Parathyroid adenoma (tissue), 2 donors: ENCODE results near the gene TMEM258.

Experiments
- H2AFZ ChIP-seq: fragments of 300-600 bp; sonication (generic); one replicate; pipeline ENCODE4 v1.7.0; 2017; ENCODE audit warnings: antibody characterized with exemption, mild to moderate bottlenecking
- H3K27ac ChIP-seq: fragments of 300-600 bp; sonication (generic); one replicate; pipeline ENCODE4 v1.7.0; 2017
- H3K27me3 ChIP-seq: fragments of 300-600 bp; sonication (generic); one replicate; pipeline ENCODE4 v1.7.0; 2017; ENCODE audit warnings: low read length; ENCODE audit not compliant: control insufficient read depth, insufficient read depth
- H3K36me3 ChIP-seq: fragments of 300-600 bp; sonication (generic); one replicate; pipeline ENCODE4 v1.7.0; 2017; ENCODE audit warnings: low read length; ENCODE audit not compliant: control insufficient read depth, insufficient read depth
- H3K4me1 ChIP-seq: fragments of 300-600 bp; sonication (generic); one replicate; pipeline ENCODE4 v1.7.0; 2017; ENCODE audit warnings: control low read depth
- H3K4me2 ChIP-seq: fragments of 300-600 bp; sonication (generic); one replicate; pipeline ENCODE4 v1.7.0; 2017; ENCODE audit warnings: low read length
- H3K4me3 ChIP-seq: fragments of 300-600 bp; sonication (generic); one replicate; pipeline ENCODE4 v1.7.0; 2017; ENCODE audit warnings: low read depth, low read length
- H3K79me2 ChIP-seq: fragments of 300-600 bp; sonication (generic); one replicate; pipeline ENCODE4 v1.7.0; 2017; ENCODE audit warnings: control low read depth
- H3K9ac ChIP-seq: fragments of 300-600 bp; sonication (generic); one replicate; pipeline ENCODE4 v1.7.0; 2017; ENCODE audit warnings: mild to moderate bottlenecking
- H3K9me3 ChIP-seq: fragments of 300-600 bp; sonication (generic); one replicate; pipeline ENCODE4 v1.7.0; 2017; ENCODE audit warnings: low read length; ENCODE audit not compliant: control insufficient read depth
- TF ChIP-seq, protein P1 (sequence below): fragments of 300-600 bp; sonication (generic); IDR thresholded peaks from one replicate; pipeline ENCODE4 v1.7.0; 2017; ENCODE audit warnings: antibody characterized with exemption, mild to moderate bottlenecking
- donor health status: primary hyperparathyroidism.

Gene TMEM258

DNA sequence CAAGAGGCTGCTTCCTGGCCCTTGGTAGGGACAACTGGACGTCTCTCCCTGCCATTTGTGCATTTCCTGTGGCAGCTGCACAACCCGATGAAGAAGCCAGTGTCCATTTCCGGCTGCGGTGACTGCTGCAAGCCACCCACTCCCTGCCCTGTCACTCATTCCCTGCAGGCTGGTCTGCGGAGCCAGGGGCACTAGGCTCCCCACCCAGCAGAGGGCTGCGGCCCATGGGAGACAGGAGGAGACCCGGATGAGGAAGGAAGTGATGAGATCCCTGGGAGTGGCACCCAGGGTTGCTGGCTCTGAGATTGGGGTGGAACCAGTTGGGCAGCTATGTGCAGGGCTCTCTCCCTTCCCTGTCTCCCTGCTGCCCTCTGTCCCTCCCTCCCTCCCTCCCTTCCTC is 50.0 kb downstream of the TMEM258 start:
- Histone ChIP-seq H3K27ac (no peak overlapping the region), H3K4me3 (no peak overlapping the region), H3K9me3 (no peaks in the 10 kb centered on the region), H3K36me3 (no peaks in the 10 kb centered on the region), H3K9ac (no peak overlapping the region), H2AFZ (no peak overlapping the region), H3K27me3 (no peaks in the 10 kb centered on the region), H3K79me2 (no peaks in the 10 kb centered on the region), H3K4me2 (no peak overlapping the region), H3K4me1 (no peaks in the 10 kb centered on the region)
- TF ChIP-seq, protein P1, sequence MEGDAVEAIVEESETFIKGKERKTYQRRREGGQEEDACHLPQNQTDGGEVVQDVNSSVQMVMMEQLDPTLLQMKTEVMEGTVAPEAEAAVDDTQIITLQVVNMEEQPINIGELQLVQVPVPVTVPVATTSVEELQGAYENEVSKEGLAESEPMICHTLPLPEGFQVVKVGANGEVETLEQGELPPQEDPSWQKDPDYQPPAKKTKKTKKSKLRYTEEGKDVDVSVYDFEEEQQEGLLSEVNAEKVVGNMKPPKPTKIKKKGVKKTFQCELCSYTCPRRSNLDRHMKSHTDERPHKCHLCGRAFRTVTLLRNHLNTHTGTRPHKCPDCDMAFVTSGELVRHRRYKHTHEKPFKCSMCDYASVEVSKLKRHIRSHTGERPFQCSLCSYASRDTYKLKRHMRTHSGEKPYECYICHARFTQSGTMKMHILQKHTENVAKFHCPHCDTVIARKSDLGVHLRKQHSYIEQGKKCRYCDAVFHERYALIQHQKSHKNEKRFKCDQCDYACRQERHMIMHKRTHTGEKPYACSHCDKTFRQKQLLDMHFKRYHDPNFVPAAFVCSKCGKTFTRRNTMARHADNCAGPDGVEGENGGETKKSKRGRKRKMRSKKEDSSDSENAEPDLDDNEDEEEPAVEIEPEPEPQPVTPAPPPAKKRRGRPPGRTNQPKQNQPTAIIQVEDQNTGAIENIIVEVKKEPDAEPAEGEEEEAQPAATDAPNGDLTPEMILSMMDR, result no peak

DNA sequence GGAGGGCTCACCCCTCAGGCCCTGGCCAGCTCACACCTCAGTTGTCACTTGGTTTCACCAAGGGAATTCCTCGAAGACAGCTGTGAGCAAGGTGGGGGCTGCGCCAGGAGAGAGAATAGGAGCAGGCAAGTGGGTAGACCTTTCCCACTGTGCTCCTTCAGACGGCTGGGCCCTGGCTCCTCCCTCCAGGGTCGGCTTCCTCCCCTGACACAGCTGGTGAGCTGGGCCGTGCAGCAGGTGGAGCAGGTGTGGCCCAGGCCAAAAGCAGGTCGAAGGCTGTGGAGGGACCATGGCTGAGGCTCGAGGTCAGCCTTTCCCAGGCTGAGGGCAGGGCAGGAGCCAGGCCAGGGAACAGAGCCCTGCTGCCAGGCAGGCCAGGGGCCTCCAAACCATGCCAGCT is 52.4 kb downstream of the TMEM258 start:
- H3K27ac ChIP-seq, result no peak overlapping the region
- H3K4me3 ChIP-seq, result no peak overlapping the region
- no peaks in the 10 kb centered on the region for H3K4me1 ChIP-seq
- H3K9ac ChIP-seq, result no peak overlapping the region
- H3K36me3 ChIP-seq, result no peaks in the 10 kb centered on the region
- TF ChIP-seq, protein P1, result no peak
- H2AFZ ChIP-seq, result no peak overlapping the region
- no peaks in the 10 kb centered on the region for H3K79me2 ChIP-seq
- H3K27me3 ChIP-seq, result no peaks in the 10 kb centered on the region
- no peaks in the 10 kb centered on the region for H3K9me3 ChIP-seq
- H3K4me2 ChIP-seq, result no peak overlapping the region

DNA sequence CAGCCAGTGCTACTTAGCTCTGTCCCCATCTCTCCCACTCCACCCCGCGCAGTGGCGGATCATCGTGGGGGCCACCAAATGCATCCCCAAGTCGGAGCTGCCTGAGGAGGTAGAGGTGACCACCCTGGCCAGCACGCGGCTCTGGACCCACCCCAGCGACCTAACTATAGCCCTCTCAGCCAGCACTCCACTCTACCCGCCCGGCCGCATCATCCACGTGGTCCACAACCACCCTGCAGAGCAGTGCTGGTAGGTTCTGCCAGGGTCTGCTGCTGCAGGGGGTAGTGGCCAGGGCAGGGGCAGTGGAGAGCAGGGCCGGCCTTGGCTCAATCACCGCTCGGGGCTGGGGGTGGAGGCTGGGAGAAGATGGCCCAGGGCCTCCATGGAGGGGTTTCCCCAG is 53.0 kb downstream of the TMEM258 start:
- Histone ChIP-seq H3K4me1 (no peaks in the 10 kb centered on the region), H3K27ac (no peak overlapping the region), H3K9ac (no peak overlapping the region), H3K4me3 (no peak overlapping the region), H3K27me3 (no peaks in the 10 kb centered on the region), H3K79me2 (no peaks in the 10 kb centered on the region), H2AFZ (no peak overlapping the region), H3K9me3 (no peaks in the 10 kb centered on the region), H3K36me3 (no peaks in the 10 kb centered on the region), H3K4me2 (no peak overlapping the region)
- TF ChIP-seq, protein P1, result no peak
